ENCODE data around the gene RNU5B-1.
A peak's percentile ranks its signal among the peaks of the same experiment; 100 is the strongest.
"Not testable (repeated sequence)": the region's sequence is repeated elsewhere in the genome, so short reads cannot be mapped to it uniquely, and the experiment has no call there.

The RNU5B-1 gene

DNA sequence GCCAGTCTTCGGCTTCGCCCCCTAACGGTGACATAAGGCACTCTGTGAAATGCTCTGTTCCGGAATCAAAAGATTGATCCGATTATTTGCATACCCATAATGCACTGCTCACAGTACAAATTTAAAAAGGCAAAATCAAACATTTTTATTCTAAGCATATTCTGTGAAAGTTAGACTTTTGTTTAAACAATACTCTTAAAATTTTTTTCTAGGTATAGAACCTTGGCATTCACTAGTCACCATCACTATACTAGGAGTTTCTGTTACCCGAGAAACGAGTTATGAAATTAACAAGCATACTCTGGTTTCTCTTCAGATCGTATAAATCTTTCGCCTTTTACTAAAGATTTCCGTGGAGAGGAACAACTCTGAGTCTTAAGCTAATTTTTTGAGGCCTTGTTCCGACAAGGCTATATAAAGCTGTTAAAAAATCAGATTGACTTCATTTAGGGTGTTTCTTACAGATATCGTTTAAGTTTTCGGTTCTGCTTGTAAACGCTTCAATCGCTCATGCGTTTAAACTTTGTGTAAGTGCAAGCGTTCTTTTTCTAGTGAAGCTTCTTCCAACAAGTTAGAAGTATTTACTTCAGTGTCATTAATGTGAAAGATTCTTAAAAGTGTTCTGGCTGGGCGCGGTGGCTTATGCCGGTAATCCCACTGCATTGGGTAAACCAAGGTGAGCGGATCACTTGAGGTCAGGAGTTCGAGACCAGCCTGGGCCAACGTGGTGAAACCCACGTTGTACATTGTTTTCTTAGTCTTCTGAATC is at the start of gene RNU5B-1:
RNU5B-1 (plus strand) TSS at position 297 of the 769 bp plus-strand sequence.
- DNase-seq: peak; percentile 99

- no peak for DNase-seq
These were observed 49.7 kb upstream of the RNU5B-1 start for GRCh38 chr15:65254758-65255157.

DNA sequence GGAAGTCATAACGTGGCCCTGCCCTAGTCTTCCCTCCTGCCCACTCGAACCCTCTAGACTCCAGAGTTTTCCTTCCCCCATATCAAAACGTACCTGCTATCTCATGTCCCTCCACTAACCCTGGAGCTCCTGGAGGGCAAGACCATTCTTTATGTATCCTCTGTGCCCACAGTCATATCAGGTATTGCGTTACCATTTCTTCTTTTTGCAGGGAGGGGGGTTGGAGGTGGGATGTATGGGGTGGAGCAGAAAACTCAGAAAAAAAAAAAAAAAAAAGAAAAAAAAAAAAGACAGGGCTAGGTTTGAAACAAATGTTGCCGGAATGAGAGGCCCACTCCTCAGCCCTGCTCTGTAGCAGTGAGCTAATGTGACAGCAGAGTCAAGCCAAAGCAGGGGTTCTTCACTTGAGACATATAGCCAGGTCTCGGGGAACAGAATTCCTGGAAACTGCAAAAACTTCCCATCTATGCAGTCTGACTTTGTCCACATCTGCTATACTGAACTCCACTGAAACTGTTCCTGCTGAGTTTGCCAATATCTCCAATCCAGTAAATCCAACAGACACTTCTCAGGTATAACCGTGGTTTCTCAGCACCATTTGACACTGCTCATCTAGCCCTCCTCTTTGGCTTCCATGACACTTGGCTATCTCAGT is 48.9 kb upstream of the RNU5B-1 start:
- no peak for DNase-seq

DNA sequence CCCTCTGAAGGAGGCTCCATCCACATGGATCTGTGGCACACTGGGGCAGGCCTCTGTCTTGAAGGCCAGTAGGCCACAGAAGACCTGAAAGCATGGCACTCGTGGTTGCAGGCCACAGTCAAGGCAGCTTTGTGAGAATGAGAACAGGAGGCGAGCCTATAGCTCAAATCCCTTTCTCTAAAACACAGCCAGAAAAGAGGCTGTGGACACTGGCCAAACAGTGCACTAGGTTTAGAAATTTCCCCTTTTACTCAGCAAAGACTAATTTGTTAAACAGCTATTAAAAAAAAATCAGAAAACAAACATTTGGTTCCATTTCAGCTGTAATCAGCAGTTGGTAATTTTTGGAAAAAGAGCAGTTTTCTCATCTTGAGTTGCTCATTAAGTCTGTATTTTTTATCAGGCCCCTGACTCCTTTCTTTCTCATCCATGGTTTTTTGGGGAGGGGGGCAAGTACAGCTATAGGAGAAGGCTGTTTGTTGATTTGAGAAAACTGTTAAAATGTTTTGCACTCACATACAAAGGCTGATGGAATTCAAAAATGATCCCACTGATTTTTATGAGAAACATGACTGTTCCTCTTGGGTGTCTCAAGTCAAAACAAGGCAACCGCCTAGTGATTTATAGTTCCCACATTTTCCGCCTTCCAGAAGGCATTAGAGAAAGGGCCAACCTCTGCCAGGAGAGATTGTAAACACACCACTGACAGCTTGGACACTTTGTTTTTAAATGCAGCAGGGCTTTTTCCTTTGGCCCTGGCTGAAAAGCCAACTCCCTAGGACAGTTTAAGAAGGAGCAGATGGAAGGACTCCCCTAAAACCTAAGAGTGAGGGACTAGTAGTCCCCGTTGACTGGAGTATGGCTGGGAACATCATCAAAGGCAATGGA is 45.9 kb upstream of the RNU5B-1 start:
- no peak for DNase-seq

GRCh38 chr15:65259367-65259797 is 45.1 kb upstream of the RNU5B-1 start:
- DNase-seq: no peak

DNA sequence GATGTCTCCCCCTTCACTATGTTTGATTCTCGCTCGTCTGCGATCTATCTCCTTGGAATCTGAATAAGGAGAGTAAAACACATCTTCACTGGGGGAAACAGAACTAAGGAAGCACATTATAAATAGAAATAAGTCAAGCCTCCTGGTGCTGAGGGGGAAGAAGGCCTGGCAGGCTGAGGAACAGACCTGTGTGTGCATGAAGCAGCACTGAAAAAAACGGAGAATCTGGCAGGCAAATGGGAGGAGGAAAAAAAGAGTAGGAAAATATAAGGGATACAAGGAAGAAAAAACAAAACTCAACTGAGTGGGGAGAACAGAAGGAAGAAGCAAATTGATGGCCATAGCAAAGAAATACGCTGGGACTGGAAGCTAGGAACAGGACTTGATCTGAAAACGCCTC is 43.5 kb upstream of the RNU5B-1 start:
- DNase-seq: no peak

- DNase-seq: no peak
These were observed 41.2 kb upstream of the RNU5B-1 start for GRCh38 chr15:65263313-65263712.

- no peak for DNase-seq
These were observed 39.5 kb upstream of the RNU5B-1 start for GRCh38 chr15:65264863-65265430.

GRCh38 chr15:65266469-65266868 is 38.0 kb upstream of the RNU5B-1 start:
- DNase-seq: no peak

DNA sequence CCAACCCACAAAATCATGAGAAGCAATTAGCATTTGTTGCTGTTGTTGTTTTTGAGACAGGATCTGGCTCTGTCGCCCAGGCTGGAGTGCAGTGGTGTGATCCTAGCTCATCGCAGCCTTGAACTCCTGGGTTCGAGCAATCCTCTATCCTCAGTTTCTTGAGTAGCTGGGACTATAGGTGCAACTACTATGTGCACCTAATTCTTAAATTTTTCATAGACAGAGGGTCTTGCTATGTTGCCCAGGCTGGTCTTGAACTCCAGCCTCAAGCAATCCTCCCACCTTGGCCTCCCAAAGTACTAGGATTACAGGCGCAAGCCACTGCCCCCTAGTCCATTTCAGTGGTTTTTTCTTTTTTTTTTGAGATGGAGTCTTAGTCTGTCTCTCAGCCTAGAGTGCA is 36.1 kb upstream of the RNU5B-1 start:
- no peak for DNase-seq

- DNase-seq: not testable (repeated sequence)
These were observed 33.5 kb upstream of the RNU5B-1 start for GRCh38 chr15:65270811-65271545.

- DNase-seq: no peak
These were observed 29.3 kb upstream of the RNU5B-1 start for GRCh38 chr15:65275104-65275727.

DNA sequence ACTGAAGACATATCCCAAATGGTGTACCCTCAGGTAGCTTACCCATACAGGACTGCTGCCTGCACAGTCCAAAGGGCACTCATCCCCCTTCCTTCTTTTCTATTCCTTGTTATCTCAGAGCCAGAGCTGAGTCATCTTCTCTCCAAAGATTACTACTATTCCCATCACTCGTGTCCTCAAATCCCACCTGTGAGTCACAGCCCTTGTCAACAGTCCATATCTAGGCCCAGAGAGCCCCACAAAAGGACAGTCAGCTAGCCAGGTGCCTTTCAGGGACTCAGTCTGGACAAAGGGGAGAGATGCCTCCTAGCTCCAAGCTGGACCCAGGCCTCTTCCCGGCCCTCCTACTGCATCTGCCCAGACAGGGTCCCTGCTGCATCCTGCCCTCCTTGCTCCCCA is 28.8 kb upstream of the RNU5B-1 start:
- no peak for DNase-seq

- no peak for DNase-seq
These were observed 27.5 kb upstream of the RNU5B-1 start for GRCh38 chr15:65277015-65277414.

GRCh38 chr15:65278480-65278879 is 26.0 kb upstream of the RNU5B-1 start:
- DNase-seq: no peak

- no peak for DNase-seq
These were observed 19.0 kb upstream of the RNU5B-1 start for GRCh38 chr15:65285291-65286068.

DNA sequence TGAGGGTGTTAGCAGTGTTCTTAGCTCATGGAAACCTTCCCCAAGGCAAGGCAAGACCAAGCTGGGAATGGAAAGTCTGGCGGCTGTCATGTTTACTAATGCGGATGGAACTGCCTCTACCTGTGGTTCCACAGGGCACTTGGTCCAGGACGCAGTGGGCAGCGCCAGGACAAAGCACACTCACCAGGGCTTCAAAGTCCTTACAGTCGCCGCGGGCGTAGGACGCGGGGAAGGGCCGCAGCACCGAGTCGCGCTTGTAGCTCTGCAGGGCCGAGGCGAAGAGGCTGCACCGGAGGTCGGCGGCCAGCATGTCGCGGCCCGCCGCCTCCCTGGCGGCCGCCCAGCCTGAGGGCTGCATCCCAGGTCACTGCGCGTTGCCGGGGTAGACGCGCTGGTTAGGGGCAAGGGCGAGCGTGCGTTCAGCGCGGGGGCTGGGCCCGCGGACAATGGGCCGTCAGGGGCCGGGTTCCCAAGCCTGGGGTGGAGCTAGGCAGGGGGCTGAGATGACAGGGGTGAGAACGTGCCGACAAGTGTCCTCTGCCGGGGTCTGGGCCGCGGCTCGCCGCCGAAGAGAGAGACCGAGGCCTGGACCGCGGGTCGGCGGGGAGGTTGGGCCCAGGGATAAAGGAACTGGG is 18.3 kb upstream of the RNU5B-1 start:
- no peak for DNase-seq

GRCh38 chr15:65286704-65287519 is 17.6 kb upstream of the RNU5B-1 start, which contains the start of gene PARP16:
Gene PARP16, minus strand, starts transcription at chr15:65286883. Its CDS starts 457 bp downstream, at chr15:65286426.
- peak; percentile 70 for DNase-seq

DNA sequence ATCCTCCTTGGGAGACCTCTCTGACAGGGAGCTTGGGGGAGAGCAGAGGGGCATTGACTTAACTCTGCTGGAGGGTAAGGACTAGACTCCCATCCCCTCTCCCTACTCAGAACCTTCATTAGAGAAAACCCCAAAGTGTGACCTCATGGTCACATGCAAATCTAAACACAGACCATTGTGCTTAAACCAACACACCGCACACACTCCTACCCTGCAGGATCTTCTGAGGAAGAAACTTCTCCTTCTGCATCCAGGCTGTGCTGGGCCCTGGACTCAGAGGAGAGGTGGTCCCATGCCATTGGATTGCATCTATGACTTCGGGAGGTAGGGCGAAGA is 17.0 kb upstream of the RNU5B-1 start:
- no peak for DNase-seq

Measured in NCI-H1694 (cell line).